ENCODE results near the gene CDIP1.

DNA sequence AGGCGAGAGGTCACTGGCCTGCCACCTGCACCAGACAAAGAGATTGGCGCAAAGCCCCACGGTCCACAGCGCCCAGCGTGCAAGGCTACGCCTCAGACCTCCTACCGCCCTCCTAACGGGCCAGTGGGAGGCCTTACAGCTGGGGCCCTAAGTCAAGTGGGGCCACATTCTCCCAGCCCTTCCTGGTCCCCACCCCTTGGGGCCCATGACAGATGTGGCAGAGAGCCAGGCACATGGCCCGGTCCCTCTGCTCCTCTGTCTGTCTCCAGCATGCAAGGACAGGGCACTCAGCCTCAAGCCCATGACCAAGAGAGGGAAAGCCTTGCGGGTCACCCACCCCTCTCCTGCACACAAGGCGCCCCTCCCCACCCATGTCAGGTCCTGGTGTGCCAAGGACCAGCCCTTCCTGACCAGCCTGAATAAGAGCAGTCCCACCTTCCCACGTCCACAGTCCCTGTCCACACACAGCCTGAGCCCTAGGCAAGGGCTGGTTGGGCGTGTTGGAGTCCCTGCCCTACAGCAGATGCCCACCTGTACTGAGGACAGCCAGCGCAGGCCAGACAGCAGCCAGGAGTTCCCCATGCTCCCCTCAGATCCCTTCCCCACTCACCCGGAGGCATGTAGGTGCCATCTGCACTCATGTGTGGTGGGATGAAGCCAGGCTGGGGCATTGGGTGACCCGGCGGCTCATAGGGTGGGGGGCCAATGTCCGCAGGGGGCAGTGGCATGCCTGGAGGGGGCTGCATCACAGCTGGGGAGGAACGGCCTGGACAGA, 25.3 kb downstream of the CDIP1 start:
- TF ChIP-seq, protein P1, sequence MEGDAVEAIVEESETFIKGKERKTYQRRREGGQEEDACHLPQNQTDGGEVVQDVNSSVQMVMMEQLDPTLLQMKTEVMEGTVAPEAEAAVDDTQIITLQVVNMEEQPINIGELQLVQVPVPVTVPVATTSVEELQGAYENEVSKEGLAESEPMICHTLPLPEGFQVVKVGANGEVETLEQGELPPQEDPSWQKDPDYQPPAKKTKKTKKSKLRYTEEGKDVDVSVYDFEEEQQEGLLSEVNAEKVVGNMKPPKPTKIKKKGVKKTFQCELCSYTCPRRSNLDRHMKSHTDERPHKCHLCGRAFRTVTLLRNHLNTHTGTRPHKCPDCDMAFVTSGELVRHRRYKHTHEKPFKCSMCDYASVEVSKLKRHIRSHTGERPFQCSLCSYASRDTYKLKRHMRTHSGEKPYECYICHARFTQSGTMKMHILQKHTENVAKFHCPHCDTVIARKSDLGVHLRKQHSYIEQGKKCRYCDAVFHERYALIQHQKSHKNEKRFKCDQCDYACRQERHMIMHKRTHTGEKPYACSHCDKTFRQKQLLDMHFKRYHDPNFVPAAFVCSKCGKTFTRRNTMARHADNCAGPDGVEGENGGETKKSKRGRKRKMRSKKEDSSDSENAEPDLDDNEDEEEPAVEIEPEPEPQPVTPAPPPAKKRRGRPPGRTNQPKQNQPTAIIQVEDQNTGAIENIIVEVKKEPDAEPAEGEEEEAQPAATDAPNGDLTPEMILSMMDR (IDR thresholded peaks at IDR 0.05; ENCODE audit: poor library complexity): no peak
- TF ChIP-seq EZH2 (IDR thresholded peaks at IDR 0.05; ENCODE audit: borderline replicate concordance): no peak
- no peak for TF ChIP-seq EZH2phosphoT487 (IDR thresholded peaks at IDR 0.05; ENCODE audit: low read depth, severe bottlenecking, unreplicated experiment)
